ENCODE data around the gene ZNF850. TPM values are rescaled to one million over a fixed set of nuclear protein-coding genes. Genes with fewer than 3 reads are reported as not detected.
"Not testable (repeated sequence)": the region's sequence is repeated elsewhere in the genome, so short reads cannot be mapped to it uniquely, and the experiment has no call there.

Gene ZNF850
- total and polyA plus RNA-seq, 2 donors: 1.0 to 10.8 TPM

DNA sequence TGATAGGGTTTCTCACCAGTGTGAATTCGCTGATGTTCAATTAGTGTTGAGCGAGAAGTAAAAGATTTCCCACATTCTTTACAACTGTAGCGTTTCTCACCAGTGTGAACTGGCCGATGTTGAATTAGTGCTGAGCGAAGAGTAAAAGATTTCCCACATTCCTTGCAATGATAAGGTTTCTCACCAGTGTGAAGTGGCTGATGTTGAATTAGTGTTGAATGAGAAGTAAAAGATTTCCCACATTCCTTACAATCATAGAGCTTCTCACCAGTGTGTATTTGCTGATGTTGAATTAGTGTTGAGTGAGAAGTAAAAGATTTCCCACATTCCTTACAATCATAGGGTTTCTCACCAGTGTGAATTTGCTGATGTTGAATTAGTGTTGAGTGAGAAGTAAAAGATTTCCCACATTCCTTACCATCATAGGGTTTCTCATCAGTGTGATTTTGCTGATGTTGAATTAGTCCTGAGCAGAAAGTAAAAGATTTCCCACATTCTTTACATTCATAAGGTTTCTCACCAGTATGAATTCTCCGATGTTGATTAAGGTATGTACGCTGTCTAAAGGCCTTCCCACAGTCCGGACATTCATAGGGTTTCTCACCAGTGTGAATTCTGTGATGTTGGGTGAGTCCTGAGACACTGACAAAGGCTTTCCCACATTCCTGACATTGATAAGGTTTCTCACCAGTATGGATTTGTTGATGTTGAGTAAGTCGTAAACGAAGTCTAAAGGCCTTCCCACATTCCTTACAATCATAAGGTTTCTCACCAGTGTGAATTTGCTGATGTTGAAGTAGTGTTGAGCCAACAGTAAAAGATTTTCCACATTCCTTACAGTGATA lies 24.0 kb downstream of the ZNF850 start:
- no peak for DNase-seq (ENCODE audit: extremely low spot score)
- H3K27ac ChIP-seq (ENCODE audit: low read depth): no peak overlapping the region
- 98% methylated on average over 10 of the region's 10 CpGs for WGBS
- H3K4me1 ChIP-seq (ENCODE audit: insufficient read depth): no peaks in the 10 kb centered on the region
- peaks cover 24% of the 10 kb centered on the region for H3K36me3 ChIP-seq (ENCODE audit: insufficient read depth)
- H3K4me3 ChIP-seq (ENCODE audit: low read depth, low read length): no peak overlapping the region

DNA sequence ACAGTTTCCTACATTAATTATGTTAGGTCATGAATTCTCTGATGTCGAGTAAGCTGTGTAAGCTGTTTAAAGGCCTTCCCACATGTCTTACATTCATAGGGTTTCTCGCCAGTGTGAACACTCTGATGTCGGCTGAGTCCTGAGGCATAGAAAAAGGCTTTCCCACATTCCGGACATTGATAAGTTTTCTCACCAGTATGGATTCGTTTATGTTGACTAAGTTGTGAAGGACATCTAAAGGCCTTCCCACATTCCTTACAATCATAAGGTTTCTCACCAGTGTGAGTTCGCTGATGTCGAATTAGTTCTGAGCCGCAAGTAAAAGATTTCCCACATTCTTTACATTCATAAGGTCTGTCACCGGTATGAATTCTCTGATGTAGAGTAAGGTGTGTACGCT lies 24.9 kb downstream of the ZNF850 start:
- H3K4me3 ChIP-seq (ENCODE audit: low read depth, low read length): no peak overlapping the region
- DNase-seq (ENCODE audit: extremely low spot score): no peak
- no peak overlapping the region for H3K27ac ChIP-seq (ENCODE audit: low read depth)
- H3K4me1 ChIP-seq (ENCODE audit: insufficient read depth): no peaks in the 10 kb centered on the region
- peaks cover 22% of the 10 kb centered on the region for H3K36me3 ChIP-seq (ENCODE audit: insufficient read depth)
- 99% methylated on average over 10 of the region's 10 CpGs for WGBS

DNA sequence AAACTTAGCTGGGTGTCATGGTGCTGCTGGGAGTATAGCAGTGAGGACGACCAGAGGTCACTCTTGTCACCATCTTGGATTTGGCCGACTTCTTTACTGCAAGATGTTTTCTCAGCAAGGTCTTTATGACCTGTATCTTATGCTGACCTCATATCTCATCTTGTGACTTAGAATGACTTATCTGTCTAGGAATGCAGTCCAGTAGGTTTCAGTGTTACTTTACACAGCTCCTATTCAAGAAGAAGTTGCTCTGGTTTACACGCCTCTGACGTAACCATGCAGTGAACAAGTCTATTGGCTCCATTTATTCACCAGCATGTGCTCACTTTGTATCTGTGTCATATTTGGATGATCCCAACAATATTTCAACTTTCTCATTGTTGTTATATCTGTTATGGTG lies 26.7 kb downstream of the ZNF850 start:
- H3K4me1 ChIP-seq (ENCODE audit: insufficient read depth): no peaks in the 10 kb centered on the region
- no peak for DNase-seq (ENCODE audit: extremely low spot score)
- no peak overlapping the region for H3K4me3 ChIP-seq (ENCODE audit: low read depth, low read length)
- peaks cover 19% of the 10 kb centered on the region for H3K36me3 ChIP-seq (ENCODE audit: insufficient read depth)
- whole genome bisulfite sequencing: 99% methylated on average over 4 of the region's 4 CpGs
- H3K27ac ChIP-seq (ENCODE audit: low read depth): no peak overlapping the region

DNA sequence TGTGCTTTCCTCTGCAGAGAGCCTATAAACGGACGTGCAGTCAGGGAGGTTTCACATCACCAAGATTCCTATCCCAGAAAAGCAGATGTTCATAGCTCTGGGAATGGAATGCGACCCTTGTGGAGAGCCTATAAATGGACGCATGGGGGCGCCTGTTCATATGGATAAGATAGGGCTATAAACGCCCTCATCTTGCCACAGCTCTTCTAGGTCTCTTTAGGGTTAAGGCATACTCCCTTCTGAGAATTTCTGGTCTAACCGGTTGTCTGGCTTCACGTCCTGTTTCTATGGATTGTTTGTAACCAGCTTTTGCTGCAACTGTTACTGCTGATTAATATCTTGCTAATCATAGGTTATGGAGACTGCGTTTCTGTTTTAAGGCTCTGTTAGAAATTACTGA lies 36.4 kb downstream of the ZNF850 start:
- H3K36me3 ChIP-seq (ENCODE audit: insufficient read depth); H3K4me3 ChIP-seq (ENCODE audit: low read depth, low read length); H3K4me1 ChIP-seq (ENCODE audit: insufficient read depth); DNase-seq (ENCODE audit: extremely low spot score); H3K27ac ChIP-seq (ENCODE audit: low read depth): not testable (repeated sequence)
- WGBS: 54% methylated on average over 9 of the region's 9 CpGs

DNA sequence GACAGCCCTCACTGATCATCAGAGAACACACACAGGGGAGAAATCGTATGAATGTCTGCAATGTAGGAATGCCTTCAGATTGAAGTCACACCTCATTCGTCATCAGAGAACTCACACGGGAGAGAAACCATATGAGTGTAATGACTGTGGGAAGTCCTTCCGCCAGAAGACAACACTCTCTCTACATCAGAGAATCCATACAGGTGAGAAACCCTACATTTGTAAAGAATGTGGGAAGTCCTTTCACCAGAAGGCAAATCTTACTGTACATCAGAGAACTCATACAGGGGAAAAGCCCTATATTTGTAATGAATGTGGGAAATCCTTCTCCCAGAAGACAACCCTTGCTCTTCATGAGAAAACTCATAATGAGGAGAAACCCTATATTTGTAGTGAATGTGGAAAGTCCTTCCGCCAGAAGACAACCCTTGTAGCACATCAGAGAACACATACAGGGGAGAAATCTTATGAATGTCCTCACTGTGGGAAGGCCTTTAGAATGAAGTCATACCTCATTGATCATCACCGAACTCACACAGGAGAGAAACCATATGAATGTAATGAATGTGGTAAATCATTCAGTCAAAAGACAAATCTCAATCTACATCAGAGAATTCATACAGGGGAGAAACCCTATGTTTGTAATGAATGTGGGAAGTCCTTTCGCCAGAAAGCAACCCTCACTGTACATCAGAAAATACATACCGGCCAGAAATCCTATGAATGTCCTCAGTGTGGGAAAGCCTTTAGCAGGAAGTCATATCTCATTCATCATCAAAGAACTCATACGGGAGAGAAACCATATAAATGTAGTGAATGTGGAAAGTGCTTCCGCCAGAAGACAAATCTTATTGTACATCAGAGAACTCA lies 52.7 kb downstream of the ZNF850 start:
- no peak overlapping the region for H3K27ac ChIP-seq (ENCODE audit: low read depth)
- peaks cover 12% of the 10 kb centered on the region for H3K36me3 ChIP-seq (ENCODE audit: insufficient read depth)
- H3K4me3 ChIP-seq (ENCODE audit: low read depth, low read length): peak overlapping the region; percentile 1
- H3K4me1 ChIP-seq (ENCODE audit: insufficient read depth): no peaks in the 10 kb centered on the region
- no peak for DNase-seq (ENCODE audit: extremely low spot score)
- 96% methylated on average over 10 of the region's 10 CpGs for WGBS

DNA sequence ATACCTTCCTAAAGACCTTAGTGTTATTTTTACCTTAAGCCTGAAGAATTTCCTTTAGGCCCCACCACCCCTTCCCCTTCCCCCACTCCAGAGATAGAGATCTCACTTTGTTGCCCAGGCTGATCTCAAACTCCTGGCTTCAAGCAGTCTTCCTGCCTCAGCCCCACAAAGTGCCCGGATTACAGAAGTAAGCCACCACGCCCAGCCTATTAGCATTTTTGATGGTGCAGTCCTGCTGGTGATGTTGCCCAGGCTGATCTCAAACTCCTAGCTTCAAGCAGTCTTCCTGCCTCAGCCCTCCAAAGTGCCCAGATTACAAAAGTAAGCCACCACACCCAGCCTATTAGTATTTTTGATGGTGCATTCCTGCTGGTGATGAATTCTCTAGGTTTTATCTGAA lies 63.2 kb downstream of the ZNF850 start:
- H3K36me3 ChIP-seq (ENCODE audit: insufficient read depth): peaks cover 14% of the 10 kb centered on the region
- no peak for DNase-seq (ENCODE audit: extremely low spot score)
- 82% methylated on average over 2 of the region's 2 CpGs for WGBS
- H3K4me3 ChIP-seq (ENCODE audit: low read depth, low read length): no peak overlapping the region
- no peaks in the 10 kb centered on the region for H3K4me1 ChIP-seq (ENCODE audit: insufficient read depth)
- H3K27ac ChIP-seq (ENCODE audit: low read depth): no peak overlapping the region

DNA sequence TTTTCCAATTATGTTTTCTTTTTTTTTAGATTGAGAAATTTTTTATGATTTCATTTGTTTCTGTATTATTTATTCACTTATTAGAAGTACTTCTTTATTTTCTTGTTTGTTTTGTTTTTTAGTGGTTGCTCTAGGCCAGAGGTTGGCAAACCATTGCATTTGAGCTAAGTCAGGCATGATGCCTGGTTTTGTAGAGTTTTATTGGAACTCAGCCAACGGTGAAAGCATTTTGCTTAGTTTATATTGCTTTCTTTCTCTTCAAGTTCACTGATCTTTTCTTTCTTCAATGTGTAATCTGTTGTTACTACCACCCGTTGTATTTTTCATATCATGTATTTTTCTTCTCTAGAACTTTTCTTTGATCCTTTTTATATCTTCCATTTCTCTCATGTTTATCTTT lies 65.5 kb downstream of the ZNF850 start:
- DNase-seq (ENCODE audit: extremely low spot score): no peak
- 87% methylated on average over 2 of the region's 2 CpGs for WGBS
- no peak overlapping the region for H3K4me3 ChIP-seq (ENCODE audit: low read depth, low read length)
- no peaks in the 10 kb centered on the region for H3K4me1 ChIP-seq (ENCODE audit: insufficient read depth)
- peaks cover 3% of the 10 kb centered on the region for H3K36me3 ChIP-seq (ENCODE audit: insufficient read depth)
- no peak overlapping the region for H3K27ac ChIP-seq (ENCODE audit: low read depth)

DNA sequence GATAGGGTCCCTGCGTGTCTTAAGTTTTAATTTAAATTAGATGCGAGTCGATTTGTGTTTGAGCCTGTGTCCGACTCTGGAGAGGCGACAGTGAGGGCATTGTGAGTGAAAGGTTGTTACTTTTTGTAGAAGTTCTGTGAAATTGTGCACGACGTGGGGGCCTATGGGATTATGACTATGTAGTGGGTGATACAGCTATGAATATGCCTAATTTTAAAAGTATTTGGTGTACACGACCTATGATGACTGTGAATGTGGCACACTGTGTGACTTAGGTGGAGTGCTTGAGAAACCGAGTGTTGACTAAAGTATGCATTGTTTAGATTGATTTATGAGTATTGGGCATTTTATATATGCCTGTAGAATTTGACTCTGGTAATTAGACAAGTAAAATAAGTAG lies 84.5 kb downstream of the ZNF850 start:
- WGBS: 6% methylated on average over 9 of the region's 9 CpGs
- H3K27ac ChIP-seq (ENCODE audit: low read depth): no peak overlapping the region
- H3K4me1 ChIP-seq (ENCODE audit: insufficient read depth): peaks cover 2% of the 10 kb centered on the region
- peaks cover 8% of the 10 kb centered on the region for H3K36me3 ChIP-seq (ENCODE audit: insufficient read depth)
- no peak for DNase-seq (ENCODE audit: extremely low spot score)
- peak overlapping the region; percentile 79 for H3K4me3 ChIP-seq (ENCODE audit: low read depth, low read length)

DNA sequence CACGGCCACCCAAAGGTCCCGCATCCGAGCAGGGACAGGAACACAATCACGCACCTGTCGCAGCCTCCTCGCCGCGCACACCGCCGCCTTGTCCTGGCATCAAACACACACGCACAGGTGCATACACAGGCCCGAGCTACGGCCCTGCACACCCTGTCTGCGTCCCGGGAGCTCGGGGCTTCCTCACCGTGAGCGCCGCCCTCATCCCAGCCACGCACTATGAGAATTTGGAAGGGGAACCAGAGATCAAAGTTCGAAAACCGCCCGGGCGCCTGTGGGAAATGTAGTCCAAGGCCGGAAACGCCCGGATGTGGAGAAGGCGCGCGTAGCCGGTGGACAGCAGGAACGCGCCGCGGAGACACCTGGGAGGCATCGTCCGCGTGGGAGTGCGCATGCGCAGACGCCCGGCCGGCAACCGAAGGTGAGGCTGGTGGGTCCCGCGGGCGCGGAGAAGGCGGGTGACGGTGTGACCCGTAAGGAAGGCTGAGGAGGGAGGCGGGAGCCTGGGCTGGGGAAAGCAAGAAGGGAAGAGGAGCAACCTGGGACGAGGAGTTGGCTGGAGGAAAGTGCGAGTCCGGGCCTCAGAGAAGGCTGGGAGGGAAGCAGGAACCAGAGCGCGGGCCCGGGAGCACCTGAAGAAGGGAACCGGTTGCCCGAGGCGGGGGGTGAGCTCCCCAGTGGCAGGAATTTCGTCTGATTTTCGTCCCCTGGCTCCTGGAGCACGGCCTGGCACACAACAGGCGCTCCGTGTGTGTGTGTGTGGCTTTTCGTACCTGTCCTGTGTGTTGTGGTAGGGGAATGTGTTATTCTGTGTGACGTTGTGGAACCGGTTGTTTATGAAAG lies 85.2 kb downstream of the ZNF850 start, which contains the start of gene ZNF567:
Gene ZNF567 (plus strand): TSS at position 399 of the 843 bp plus-strand sequence. CDS start 7,256 bp downstream, outside the sequence.
- H3K36me3 ChIP-seq (ENCODE audit: insufficient read depth): peaks cover 8% of the 10 kb centered on the region
- peak; percentile 94 for DNase-seq (ENCODE audit: extremely low spot score)
- WGBS: under 1% methylated on average over 69 of the region's 69 CpGs
- peak within 1 kb of the TSS; percentile 79 for H3K4me3 ChIP-seq (ENCODE audit: low read depth, low read length)
- peaks cover 2% of the 10 kb centered on the region for H3K4me1 ChIP-seq (ENCODE audit: insufficient read depth)
- peak within 1 kb of the TSS; percentile 31 for H3K27ac ChIP-seq (ENCODE audit: low read depth)

DNA sequence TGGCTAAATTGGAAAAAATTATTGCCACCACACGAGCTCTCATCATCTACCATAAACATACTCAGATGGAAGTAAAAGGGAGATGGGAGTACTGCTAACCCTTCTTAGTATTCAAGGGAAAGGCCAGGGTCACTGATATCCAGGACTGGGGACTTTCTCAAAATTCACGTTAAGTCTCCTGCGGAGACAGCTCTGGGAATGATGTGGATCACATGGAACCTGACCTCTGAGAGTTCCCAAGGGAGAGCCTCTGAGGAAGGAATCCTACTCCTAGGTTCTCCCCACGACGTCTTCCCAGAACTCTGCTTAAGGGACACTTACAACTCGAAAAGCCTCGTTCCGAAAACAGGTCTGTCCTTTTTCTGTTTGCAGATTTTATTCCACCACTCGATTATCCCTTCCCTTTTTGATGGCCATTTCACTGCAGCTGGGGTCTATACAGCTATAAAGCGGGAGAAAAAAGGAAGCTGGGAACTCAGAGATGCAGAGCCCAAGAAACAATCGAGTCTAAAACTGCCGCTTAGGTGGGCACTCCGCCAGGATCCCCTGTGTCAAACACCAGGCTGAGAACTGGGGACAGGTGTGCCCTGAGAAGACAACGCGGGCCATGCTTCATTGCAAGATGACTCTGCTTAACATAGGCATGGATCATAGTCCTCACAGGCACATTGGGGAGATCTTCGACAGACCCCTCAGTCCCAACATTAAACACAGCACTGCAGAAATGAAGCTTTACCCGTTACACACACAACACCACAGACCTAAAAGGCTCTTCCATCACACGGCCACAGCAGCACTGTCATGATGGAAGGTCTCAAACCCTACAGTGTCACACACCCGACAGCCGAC lies 86.0 kb downstream of the ZNF850 start:
- WGBS: 10% methylated on average over 20 of the region's 20 CpGs
- Histone ChIP-seq H3K4me1 (ENCODE audit: insufficient read depth) (peaks cover 2% of the 10 kb centered on the region), H3K36me3 (ENCODE audit: insufficient read depth) (peaks cover 8% of the 10 kb centered on the region), H3K27ac (ENCODE audit: low read depth) (peak overlapping the region; percentile 31), H3K4me3 (ENCODE audit: low read depth, low read length) (peak overlapping the region; percentile 79)
- DNase-seq (ENCODE audit: extremely low spot score): peak; percentile 2

DNA sequence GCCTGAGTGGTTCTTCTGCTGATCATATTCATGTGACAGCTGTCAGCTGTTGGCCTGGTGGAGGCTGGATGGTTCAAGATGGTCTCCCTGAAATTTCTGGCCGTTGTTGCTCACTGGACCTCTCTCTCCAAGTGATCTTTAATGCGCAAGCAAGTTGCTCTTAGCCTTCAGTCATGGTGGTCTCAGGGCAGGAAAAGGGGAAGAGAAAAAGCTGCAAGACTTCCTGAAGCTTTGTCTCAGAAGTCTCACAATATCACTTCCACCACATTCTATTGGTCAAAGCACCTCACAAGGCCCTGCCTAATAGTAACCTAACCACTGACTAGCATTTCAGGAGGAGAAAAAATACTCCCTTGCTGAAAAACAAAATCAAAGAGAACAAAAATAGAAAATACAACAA lies 86.8 kb downstream of the ZNF850 start:
- WGBS: 93% methylated on average over 2 of the region's 2 CpGs
- Histone ChIP-seq H3K4me1 (ENCODE audit: insufficient read depth) (peaks cover 2% of the 10 kb centered on the region), H3K36me3 (ENCODE audit: insufficient read depth) (peaks cover 3% of the 10 kb centered on the region), H3K4me3 (ENCODE audit: low read depth, low read length) (no peak overlapping the region), H3K27ac (ENCODE audit: low read depth) (no peak overlapping the region)
- DNase-seq (ENCODE audit: extremely low spot score): no peak

DNA sequence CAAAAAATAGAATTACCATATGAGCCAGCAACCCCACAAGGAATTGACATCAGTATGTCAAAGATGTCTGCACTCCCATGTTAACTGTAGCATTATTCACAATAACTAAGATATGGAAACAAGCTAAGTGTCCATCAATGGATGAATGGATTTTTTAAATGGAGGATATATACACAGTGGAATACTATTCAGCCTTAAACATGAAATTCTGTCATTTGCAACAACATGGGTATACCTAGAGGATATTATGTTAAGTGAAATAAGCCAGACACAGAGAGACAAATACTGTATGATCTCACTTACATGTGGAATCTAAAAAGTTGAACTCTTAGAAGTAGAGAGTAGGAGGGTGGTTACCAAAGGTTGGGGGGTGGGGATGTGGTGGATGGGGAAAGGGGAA lies 93.2 kb downstream of the ZNF850 start:
- H3K4me3 ChIP-seq (ENCODE audit: low read depth, low read length): no peak overlapping the region
- no peaks in the 10 kb centered on the region for H3K4me1 ChIP-seq (ENCODE audit: insufficient read depth)
- no peak for DNase-seq (ENCODE audit: extremely low spot score)
- no peak overlapping the region for H3K27ac ChIP-seq (ENCODE audit: low read depth)
- H3K36me3 ChIP-seq (ENCODE audit: insufficient read depth): peaks cover 2% of the 10 kb centered on the region

All from urinary bladder (tissue), 4 donors.